ENCODE results near the gene PTPN4. TPM values are rescaled to one million over a fixed set of nuclear protein-coding genes. Genes with fewer than 3 reads are reported as not detected.

PTPN4 gene
- total and polyA plus RNA-seq, 2 of the 13 experiments (the other 11 are each of a cell fraction or from before 2014, with no cell fraction given), result 20.3 to 34.6 TPM

- TF ChIP-seq ZBTB40 (IDR thresholded peaks at IDR 0.05) (no peak), ZBTB40 (CRISPR knock-in tag; IDR thresholded peaks at IDR 0.05) (no peak)
Measured at GRCh38 chr2:119860924-119861323, 101.2 kb downstream of the PTPN4 start (continued).

GRCh38 chr2:119862127-119862889 is 102.6 kb downstream of the PTPN4 start:
- Histone ChIP-seq H3K4me2 (ENCODE audit: low read depth, low read length) (no peak overlapping the region), H3K27ac (ENCODE audit: extremely low read length, insufficient read depth, low read length) (no peak overlapping the region), H3K4me3 (replicated peaks in 1 of 3; ENCODE audit: insufficient read depth in 1 of 3, low read depth in 2 of 3, low read length in 3 of 3) (no peak overlapping the region), H3K27me3 (ENCODE audit: control insufficient read depth in 1 of 2, insufficient read depth in 2 of 2, low read length in 2 of 2) (no peaks in the 10 kb centered on the region), H3K4me1 (ENCODE audit: insufficient read depth, low read length) (peaks cover 10% of the 10 kb centered on the region), H3K79me2 (ENCODE audit: insufficient read depth, low read length) (peaks cover 7% of the 10 kb centered on the region), H3K9ac (ENCODE audit: insufficient read depth, low read depth, low read length) (no peak overlapping the region), H4K20me1 (ENCODE audit: insufficient read depth, low read length) (no peaks in the 10 kb centered on the region), H2AFZ (ENCODE audit: low read length) (no peak overlapping the region), H3K9me3 (ENCODE audit: low read length) (no peaks in the 10 kb centered on the region), H3K36me3 (replicated peaks in 1 of 2; ENCODE audit: control insufficient read depth in 1 of 2, insufficient read depth in 2 of 2, low read length in 2 of 2) (no peaks in the 10 kb centered on the region; a peak in 1 of 5 replicates)
- intact Hi-C loops (cut with micrococcal nuclease; ENCODE audit: unreplicated experiment), result no loop called here
- ChIA-PET POLR2A (no interaction called here), CTCF (ENCODE audit: low intra/inter-chr PET ratio, low total read pairs) (no interaction called here)
- ATAC-seq (no peak), FAIRE-seq (no peak), DNase-seq (ENCODE audit: low spot score) (peak; percentile 16)
- BruUV-seq (replicated peaks), result no TSS peak
- 75% methylated on average over 3 of the region's 3 CpGs for WGBS (ENCODE audit: low lambda C conversion rate)
- in situ Hi-C loops (cut with HindIII; ENCODE audit: extremely low pct_ligation_motif_present, low pct_unique_long_range_greater_than_20kb), result no loop called here
- TF ChIP-seq TCF7 (IDR thresholded peaks at IDR 0.05; ENCODE audit: low read depth) (0 out of 2 replicates have a peak, but pooled peaks have one; percentile 10), MEF2D (CRISPR knock-in tag; IDR thresholded peaks at IDR 0.05) (0 out of 2 replicates have a peak, but pooled peaks have one; percentile 37), KAT8 (CRISPR knock-in tag; IDR thresholded peaks at IDR 0.05) (no peak), USF2 (IDR thresholded peaks at IDR 0.05; ENCODE audit: low read depth, low read length) (no peak), USF2 (CRISPR knock-in tag; IDR thresholded peaks at IDR 0.05; ENCODE audit: borderline replicate concordance) (no peak), ZNF704 (CRISPR knock-in tag; IDR thresholded peaks at IDR 0.05; ENCODE audit: borderline replicate concordance) (no peak), NFE2L2 (IDR thresholded peaks at IDR 0.05; ENCODE audit: low read length) (0 out of 2 replicates have a peak, but pooled peaks have one; percentile 36), PPARG (CRISPR knock-in tag; conservative IDR thresholded peaks at IDR 0.05) (0 out of 2 replicates have a peak, but pooled peaks have one; percentile 17)

Measured in HepG2 (cell line).